H9 (cell line): ENCODE measurements around the gene INPP5A. TPM values are rescaled to one million over a fixed set of nuclear protein-coding genes. Genes with fewer than 3 reads are reported as not detected.

Experiments used
- DNase-seq: peaks from one replicate; pipeline ENCODE4 v3.0.0-alpha.2; 2017
- H2AFZ ChIP-seq: one replicate; pipeline ENCODE4 v1.6.1; 2013; ENCODE audit warnings: mild to moderate bottlenecking, low read length, control low read depth, moderate library complexity
- H2AK5ac ChIP-seq: 2 replicates; pipeline ENCODE4 v1.6.1; 2013; ENCODE audit warnings: low read length, control low read depth, mixed read lengths; ENCODE audit not compliant: insufficient read length
- H2BK120ac ChIP-seq: one replicate; pipeline ENCODE4 v1.6.1; 2013; ENCODE audit warnings: low read depth, mild to moderate bottlenecking, low read length, control low read depth, inconsistent platforms; ENCODE audit not compliant: poor library complexity, severe bottlenecking
- H2BK12ac ChIP-seq: 2 replicates; pipeline ENCODE4 v1.6.1; 2013; ENCODE audit warnings: low read length, control low read depth, mixed read lengths, low read depth; ENCODE audit not compliant: insufficient read length
- H2BK15ac ChIP-seq: 2 replicates; pipeline ENCODE4 v1.6.1; 2013; ENCODE audit warnings: low read depth, low read length, control low read depth
- H2BK20ac ChIP-seq: one replicate; pipeline ENCODE4 v1.6.1; 2013; ENCODE audit warnings: low read depth, mild to moderate bottlenecking, low read length, control low read depth, inconsistent platforms; ENCODE audit not compliant: poor library complexity, severe bottlenecking
- H2BK5ac ChIP-seq: 2 replicates; pipeline ENCODE4 v1.6.1; 2013; ENCODE audit warnings: low read length, control low read depth, mixed read lengths; ENCODE audit not compliant: insufficient read length
- H3K14ac ChIP-seq: 2 replicates; pipeline ENCODE4 v1.6.1; 2013; ENCODE audit warnings: low read length, control low read depth; ENCODE audit not compliant: insufficient read depth
- H3K18ac ChIP-seq: 2 replicates; pipeline ENCODE4 v1.6.1; 2013; ENCODE audit warnings: low read depth, mild to moderate bottlenecking, mixed read lengths, low read length, control low read depth; ENCODE audit not compliant: insufficient read length
- H3K23ac ChIP-seq: 2 replicates; pipeline ENCODE4 v1.6.1; 2013; ENCODE audit warnings: low read length, control low read depth, mixed read lengths, low read depth; ENCODE audit not compliant: insufficient read length
- H3K23me2 ChIP-seq: 2 replicates; pipeline ENCODE4 v1.6.1; 2013; ENCODE audit warnings: low read depth, mild to moderate bottlenecking, mixed read lengths, low read length, control low read depth; ENCODE audit not compliant: insufficient read length, poor library complexity, severe bottlenecking
- H3K27ac ChIP-seq: 2 replicates; pipeline ENCODE4 v1.5.1; 2013; ENCODE audit warnings: low read length, control low read depth, mixed read lengths, low read depth; ENCODE audit not compliant: insufficient read length
- H3K27me3 ChIP-seq: 2 replicates; pipeline ENCODE4 v1.6.1; 2013; ENCODE audit warnings: low read length, control low read depth, inconsistent platforms; ENCODE audit not compliant: insufficient read depth
- H3K4ac ChIP-seq: 2 replicates; pipeline ENCODE4 v1.6.1; 2013; ENCODE audit warnings: low read depth, mild to moderate bottlenecking, control low read depth, inconsistent platforms, low read length, moderate library complexity
- H3K4me1 ChIP-seq: 2 replicates; pipeline ENCODE4 v1.6.1; 2013; ENCODE audit warnings: low read length, control low read depth, inconsistent platforms; ENCODE audit not compliant: insufficient read depth
- H3K4me2 ChIP-seq: 2 replicates; pipeline ENCODE4 v1.6.1; 2013; ENCODE audit warnings: low read length, control low read depth, mixed read lengths; ENCODE audit not compliant: insufficient read length, insufficient read depth
- H3K56ac ChIP-seq: 2 replicates; pipeline ENCODE4 v1.6.1; 2013; ENCODE audit warnings: low read depth, mild to moderate bottlenecking, mixed read lengths, low read length, control low read depth; ENCODE audit not compliant: insufficient read length
- H3K79me1 ChIP-seq: 2 replicates; pipeline ENCODE4 v1.6.1; 2013; ENCODE audit warnings: low read depth, mild to moderate bottlenecking, moderate library complexity, low read length, control low read depth, inconsistent platforms; ENCODE audit not compliant: insufficient read depth, poor library complexity, severe bottlenecking
- H3K79me2 ChIP-seq: 2 replicates; pipeline ENCODE4 v1.6.1; 2013; ENCODE audit warnings: low read length, control low read depth, inconsistent platforms; ENCODE audit not compliant: insufficient read depth
- H3K9ac ChIP-seq: 2 replicates; pipeline ENCODE4 v1.6.1; 2013; ENCODE audit warnings: low read length, control low read depth, mixed read lengths; ENCODE audit not compliant: insufficient read length; ENCODE audit errors: extremely low read depth
- H3K9me3 ChIP-seq: one replicate; pipeline ENCODE4 v1.6.1; 2013; ENCODE audit warnings: low read depth, low read length, inconsistent platforms; ENCODE audit not compliant: control insufficient read depth
- H3T11ph ChIP-seq: one replicate; pipeline ENCODE4 v1.6.1; 2013; ENCODE audit warnings: mild to moderate bottlenecking, low read length, control low read depth, inconsistent platforms
- H4K20me1 ChIP-seq: one replicate; pipeline ENCODE4 v1.6.1; 2013; ENCODE audit not compliant: control insufficient read depth, insufficient read length, insufficient read depth
- H4K5ac ChIP-seq: 2 replicates; pipeline ENCODE4 v1.6.1; 2013; ENCODE audit warnings: low read depth, mild to moderate bottlenecking, mixed read lengths, low read length, control low read depth; ENCODE audit not compliant: insufficient read length
- H4K8ac ChIP-seq: replicated peaks from 2 replicates; pipeline ENCODE4 v1.6.1; 2013; ENCODE audit warnings: low read length, control low read depth, mixed read lengths, low read depth; ENCODE audit not compliant: insufficient read length
- H4K91ac ChIP-seq: 2 replicates; pipeline ENCODE4 v1.6.1; 2013; ENCODE audit warnings: low read depth, mild to moderate bottlenecking, moderate library complexity, mixed read lengths, low read length, control low read depth; ENCODE audit not compliant: insufficient read length
- H3K27ac Mint-ChIP-seq, 3 experiments: 2 replicates in 2 of 3; 3 replicates in 1 of 3; pipeline ENCODE4 v1.8.0; 2020 to 2021; ENCODE audit warnings: mixed read lengths in 3 of 3, mild to moderate bottlenecking in 1 of 3, moderate library complexity in 1 of 3
- H3K27me3 Mint-ChIP-seq: 2 replicates; pipeline ENCODE4 v1.8.0; 2021; ENCODE audit warnings: low read depth, mild to moderate bottlenecking, moderate library complexity, mixed read lengths
- H3K36me3 Mint-ChIP-seq, 3 experiments: 2 replicates in 2 of 3; 3 replicates in 1 of 3; pipeline ENCODE4 v1.8.0; 2020 to 2021; ENCODE audit warnings: low read depth in 3 of 3, mixed read lengths in 3 of 3; ENCODE audit not compliant: insufficient read depth in 1 of 3
- H3K4me1 Mint-ChIP-seq, 2 experiments: 2 replicates each; pipeline ENCODE4 v1.8.0; 2020; ENCODE audit warnings: mixed read lengths in 2 of 2
- H3K4me3 Mint-ChIP-seq, 2 experiments: 2 replicates in 1 of 2; 3 replicates in 1 of 2; pipeline ENCODE4 v1.8.0; 2020 to 2021; ENCODE audit warnings: mild to moderate bottlenecking in 2 of 2, mixed read lengths in 2 of 2, moderate library complexity in 1 of 2
- H3K9me3 Mint-ChIP-seq, 2 experiments: 2 replicates in 1 of 2; 3 replicates in 1 of 2; pipeline ENCODE4 v1.8.0; 2020; ENCODE audit warnings: mild to moderate bottlenecking in 2 of 2, mixed read lengths in 2 of 2, moderate library complexity in 1 of 2
- CTCF ChIP-seq: fragments of 200-600 bp; sonication (generic); conservative IDR thresholded peaks from 3 replicates; pipeline ENCODE4 v1.8.0; 2021; ENCODE audit warnings: antibody characterized with exemption, mild to moderate bottlenecking
- WGBS: extraction: QIAGEN DNeasy Blood & Tissue Kit; methylation state at CpG from one replicate; pipeline ENCODE4 v1.1.7; 2013; ENCODE audit warnings: missing lambda C conversion rate, low lambda C conversion rate, mixed read lengths; ENCODE audit not compliant: insufficient read length; ENCODE audit errors: extremely low coverage; 5-methylcytosine and 5-hydroxymethylcytosine counted together
- total RNA-seq: library from RNA; stranded (reverse); gene quantifications from 2 replicates; pipeline ENCODE4 v1.2.1, GENCODE V29; 2021

Gene INPP5A
- total RNA-seq, 1 experiment from 2014 or later = 17.7 TPM

- Mint-ChIP-seq H3K4me1 (no peaks in the 10 kb centered on the region), H3K36me3 (peaks cover 0 to 6% (median 3%) of the 10 kb centered on the region in 3 experiments; a peak in 6 of 7 replicates), H3K4me3 (no peak overlapping the region), H3K27ac (no peak overlapping the region; a peak in 2 of 7 replicates), H3K27me3 (peaks cover 16% of the 10 kb centered on the region), H3K9me3 (peaks cover 16 to 31% of the 10 kb centered on the region in 2 experiments)
- H4K8ac ChIP-seq = no peak overlapping the region
- no peak overlapping the region for H3K9ac ChIP-seq
- no peak overlapping the region for H3K18ac ChIP-seq
- no peaks in the 10 kb centered on the region for H3K4me1 ChIP-seq
- H2AK5ac ChIP-seq = no peak overlapping the region
- no peak overlapping the region for H3T11ph ChIP-seq
- H2BK120ac ChIP-seq = no peak overlapping the region
- no peak overlapping the region for H2BK5ac ChIP-seq
- H2BK12ac ChIP-seq = no peak overlapping the region
- no peak overlapping the region for H4K5ac ChIP-seq
- no peak overlapping the region for H3K27ac ChIP-seq
- no peak overlapping the region for H3K4ac ChIP-seq
- H3K4me2 ChIP-seq = no peak overlapping the region
- no peak overlapping the region for H2BK15ac ChIP-seq
- H3K9me3 ChIP-seq = peaks cover 8% of the 10 kb centered on the region
- no peak for TF ChIP-seq CTCF
- H3K79me2 ChIP-seq = no peaks in the 10 kb centered on the region
- no peaks in the 10 kb centered on the region for H3K79me1 ChIP-seq
- H3K56ac ChIP-seq = no peak overlapping the region
- no peak overlapping the region for H2BK20ac ChIP-seq
- no peaks in the 10 kb centered on the region for H3K23me2 ChIP-seq
- DNase-seq = peak; percentile 8
- no peaks in the 10 kb centered on the region for H3K27me3 ChIP-seq
- H3K14ac ChIP-seq = no peak overlapping the region
- WGBS = no CpG with 5 or more reads among the region's 29 CpGs
- no peak overlapping the region for H3K23ac ChIP-seq
- no peaks in the 10 kb centered on the region for H4K20me1 ChIP-seq
- no peak overlapping the region for H4K91ac ChIP-seq
- no peak overlapping the region for H2AFZ ChIP-seq
These were observed 290.4 kb downstream of the INPP5A start for GRCh38 chr10:132827861-132828539.
